ENCODE data around the gene SMARCA2.

The SMARCA2 gene

DNA sequence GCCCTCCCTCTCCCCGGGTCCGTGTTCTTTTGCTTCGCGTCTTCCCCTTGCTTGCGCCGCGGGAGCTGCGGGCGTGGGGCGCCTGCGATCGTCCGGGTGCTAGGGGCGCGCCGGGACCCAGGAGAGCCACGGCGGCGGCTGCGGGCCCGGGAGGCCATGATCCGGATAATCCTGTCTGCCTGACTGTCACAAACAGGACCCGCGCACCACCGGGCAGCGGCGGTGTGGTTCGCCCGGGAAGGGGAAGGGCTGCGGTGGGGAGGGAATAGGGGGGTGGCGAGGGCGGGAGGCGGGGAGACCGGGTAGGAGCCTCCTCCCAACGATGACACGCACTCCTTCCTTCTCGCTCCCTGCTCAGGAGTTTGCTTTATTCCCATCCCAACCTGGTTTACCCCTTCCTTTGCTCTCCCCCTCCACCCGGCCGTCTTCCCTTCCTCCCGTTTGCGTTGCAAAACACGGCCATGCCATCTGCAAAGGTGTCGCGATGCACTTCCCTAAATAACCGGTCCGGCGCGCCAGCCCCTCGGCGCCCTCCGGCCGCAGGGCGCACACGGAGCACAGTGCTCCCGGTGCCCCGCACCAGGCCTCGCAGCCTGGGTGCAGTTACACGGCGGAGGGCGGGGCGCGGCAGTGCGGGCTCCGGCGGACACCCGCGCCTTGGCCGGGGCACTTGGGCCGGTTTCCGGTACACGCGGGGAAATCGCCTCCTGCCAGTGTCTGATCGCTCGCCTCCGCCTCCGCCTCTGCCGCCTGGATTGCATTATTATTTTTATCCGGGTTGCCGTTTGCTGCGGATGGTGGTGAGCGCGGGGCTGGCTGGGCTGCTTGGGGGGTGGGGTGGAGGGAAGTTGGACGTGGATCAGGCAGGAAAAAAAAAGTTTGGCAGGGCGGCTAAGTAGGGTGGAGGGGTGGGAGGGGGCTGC is 1.5 kb downstream of the SMARCA2 start:
- no peak for DNase-seq

DNA sequence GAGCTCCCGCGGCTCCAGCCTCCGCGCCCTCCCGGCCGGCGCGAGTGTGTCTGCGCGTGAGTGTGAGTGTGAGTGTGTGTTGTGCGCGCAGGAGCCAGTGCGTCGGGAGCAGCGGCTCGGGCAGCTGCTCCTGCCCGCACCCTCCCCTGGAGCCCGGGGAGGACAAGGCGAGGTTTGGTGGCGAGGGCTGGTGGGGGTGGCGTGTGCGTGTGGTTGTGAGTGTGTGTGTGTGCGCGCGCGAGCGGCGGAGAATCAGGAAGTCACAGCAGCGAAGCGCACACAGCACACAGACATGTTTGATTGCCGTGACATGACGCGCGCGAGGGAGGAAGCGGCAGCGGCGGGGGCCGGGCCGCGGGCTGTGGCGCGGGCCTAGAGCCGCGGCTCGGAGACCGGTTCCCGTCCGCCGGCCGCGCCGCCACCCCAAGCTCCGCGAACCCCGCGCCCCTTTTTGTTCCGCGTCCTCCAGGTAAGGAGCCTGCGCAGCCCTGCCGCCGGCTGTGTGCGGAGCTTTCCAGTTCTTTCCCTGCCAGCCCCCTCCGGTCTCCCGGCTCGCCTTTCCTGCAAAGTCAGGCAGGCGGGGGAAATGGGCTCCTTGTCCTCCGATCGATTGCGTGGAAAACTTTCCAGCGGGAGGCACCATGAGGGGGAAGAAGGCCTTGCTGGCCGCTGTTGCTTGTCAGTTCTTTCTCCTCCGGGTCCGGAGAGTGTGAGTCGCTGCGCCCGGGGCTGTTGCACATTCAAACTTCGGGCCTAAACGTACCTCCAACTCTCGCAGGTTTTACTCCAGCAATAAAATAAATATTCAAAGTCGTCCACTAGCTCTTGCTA is 2.4 kb downstream of the SMARCA2 start:
- DNase-seq = no peak

DNA sequence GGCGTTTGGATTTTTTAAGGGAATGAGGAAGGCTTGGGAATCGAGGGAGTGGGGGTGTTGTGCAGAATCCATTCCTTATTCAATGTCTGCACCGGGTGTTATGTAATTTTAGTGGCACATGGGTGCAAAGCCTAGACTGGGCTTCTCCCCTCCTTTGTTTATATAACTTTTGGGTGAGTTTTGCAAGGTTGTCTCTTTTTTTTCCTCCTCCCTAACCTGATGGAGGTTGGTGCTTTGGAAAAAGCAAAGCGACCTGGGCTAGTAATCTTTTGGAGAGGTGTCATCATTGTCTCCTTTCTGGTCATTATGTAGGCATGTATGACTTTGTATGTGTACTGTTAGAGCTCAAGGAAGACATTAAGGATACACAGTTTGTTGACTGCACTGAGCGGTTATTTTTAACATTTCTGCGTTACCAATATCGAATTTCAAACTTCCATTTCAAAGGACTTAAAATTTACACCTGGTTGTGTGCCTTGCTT is 3.1 kb downstream of the SMARCA2 start:
- DNase-seq = no peak

DNA sequence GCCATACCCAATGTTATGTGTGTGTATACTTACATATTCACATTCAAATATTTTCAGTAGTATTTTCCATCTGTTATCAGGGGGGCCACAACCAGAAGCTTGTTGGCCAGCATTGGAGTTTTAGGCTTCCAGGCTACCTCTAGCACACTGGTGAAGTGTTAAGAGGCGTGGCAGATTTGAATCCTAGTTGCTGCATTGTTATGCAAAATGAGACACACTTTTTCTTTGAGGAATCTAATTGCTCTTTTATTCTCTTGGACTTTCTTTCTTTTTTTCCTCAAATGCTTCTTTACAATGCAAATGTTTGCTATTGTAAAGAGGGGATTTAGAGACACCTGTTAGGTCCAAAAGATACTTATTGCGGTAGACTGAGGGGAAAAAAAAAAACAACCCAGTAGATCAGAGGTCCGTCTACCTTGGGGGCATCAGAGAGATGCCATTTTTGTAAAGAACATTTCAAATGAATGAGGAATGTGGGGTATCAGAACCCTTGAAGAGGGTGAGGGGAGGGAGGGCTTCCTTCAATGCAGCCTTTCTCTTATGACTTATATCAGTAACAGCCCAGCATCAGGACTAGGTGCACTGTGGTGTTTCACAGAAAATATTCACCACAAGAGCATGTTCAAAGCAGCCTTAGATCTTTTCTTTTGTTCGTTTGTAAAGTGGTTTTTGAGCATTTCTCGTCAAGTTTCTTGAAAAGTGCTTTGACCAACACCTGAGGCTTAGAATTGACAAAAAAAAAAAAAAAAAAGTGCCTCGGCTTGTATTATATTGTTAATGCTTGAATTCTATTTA is 3.8 kb downstream of the SMARCA2 start:
- DNase-seq = no peak

GRCh38 chr9:2019723-2020122 is 4.6 kb downstream of the SMARCA2 start:
- DNase-seq = no peak

GRCh38 chr9:2021731-2022130 is 6.6 kb downstream of the SMARCA2 start:
- DNase-seq = no peak

DNA sequence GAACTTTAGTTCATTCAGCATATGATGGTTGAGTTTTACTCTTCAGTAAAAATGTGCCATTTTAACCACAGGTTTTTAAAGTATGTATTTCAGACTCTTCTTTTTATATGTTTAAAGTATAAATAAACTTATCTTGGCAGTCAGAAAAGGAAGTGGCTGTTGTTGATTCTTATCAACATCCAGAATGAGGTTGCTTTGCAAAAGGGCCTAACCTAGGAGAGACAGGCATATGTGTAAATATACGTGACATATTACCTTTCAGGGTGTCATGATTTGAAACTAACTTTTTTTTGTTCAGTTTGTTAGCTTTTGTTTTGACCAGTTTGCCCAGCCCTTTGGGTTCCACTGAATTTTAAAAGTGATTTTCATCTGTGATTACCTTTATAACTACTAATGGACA is 7.4 kb downstream of the SMARCA2 start:
- no peak for DNase-seq

DNA sequence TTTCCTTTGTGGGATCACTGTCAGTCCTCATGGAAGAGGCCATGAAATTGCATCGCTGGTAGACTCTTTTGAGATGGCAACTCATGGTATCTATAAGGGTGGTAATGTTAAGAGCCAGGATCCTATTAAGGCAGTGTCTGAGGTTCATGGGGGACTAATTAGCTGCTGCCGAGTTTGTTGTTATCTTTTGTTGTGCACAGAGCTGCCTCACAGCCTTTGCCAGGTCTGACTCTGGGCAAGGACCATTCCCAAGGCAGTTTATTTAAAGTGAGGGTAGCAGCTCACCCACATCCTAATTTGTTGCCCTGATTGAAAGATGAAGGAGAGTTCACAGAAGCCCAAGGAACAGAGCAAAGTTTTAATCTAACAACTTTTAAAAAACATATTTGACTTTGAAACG is 7.9 kb downstream of the SMARCA2 start:
- no peak for DNase-seq

DNA sequence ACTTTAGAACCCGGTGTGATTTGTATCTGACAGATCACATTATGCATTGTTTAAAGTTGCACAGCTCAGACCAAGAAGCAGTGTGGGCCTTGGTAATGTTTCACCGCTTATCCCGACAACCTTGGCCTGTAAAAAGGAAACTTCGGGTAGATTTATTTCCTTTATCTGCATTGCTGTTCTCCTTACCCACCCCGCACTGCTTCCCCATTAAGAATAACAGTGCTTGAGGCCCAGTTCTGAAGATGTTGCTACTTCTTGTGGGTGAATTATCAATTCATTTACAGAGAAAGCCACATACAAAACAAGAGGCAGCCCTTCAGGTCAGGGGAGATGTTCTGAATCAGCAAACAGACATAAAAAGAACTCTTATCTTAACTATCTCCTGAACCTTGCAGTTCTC is 8.4 kb downstream of the SMARCA2 start:
- DNase-seq = no peak

GRCh38 chr9:2024888-2025782 is 10.0 kb downstream of the SMARCA2 start:
- DNase-seq = no peak

GRCh38 chr9:2026220-2026997 is 11.3 kb downstream of the SMARCA2 start:
- no peak for DNase-seq

- no peak for DNase-seq
These were observed 12.5 kb downstream of the SMARCA2 start for GRCh38 chr9:2027543-2028160.

DNA sequence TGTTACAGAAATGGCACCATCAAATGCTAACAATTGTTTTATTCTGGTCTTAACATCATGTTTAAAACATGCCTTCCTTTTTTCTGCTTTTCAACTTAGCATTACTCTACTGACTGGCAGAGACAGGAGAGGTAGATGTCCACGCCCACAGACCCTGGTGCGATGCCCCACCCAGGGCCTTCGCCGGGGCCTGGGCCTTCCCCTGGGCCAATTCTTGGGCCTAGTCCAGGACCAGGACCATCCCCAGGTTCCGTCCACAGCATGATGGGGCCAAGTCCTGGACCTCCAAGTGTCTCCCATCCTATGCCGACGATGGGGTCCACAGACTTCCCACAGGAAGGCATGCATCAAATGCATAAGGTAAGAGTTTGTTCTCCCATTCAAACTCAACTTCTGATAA is 13.7 kb downstream of the SMARCA2 start:
- no peak for DNase-seq

DNA sequence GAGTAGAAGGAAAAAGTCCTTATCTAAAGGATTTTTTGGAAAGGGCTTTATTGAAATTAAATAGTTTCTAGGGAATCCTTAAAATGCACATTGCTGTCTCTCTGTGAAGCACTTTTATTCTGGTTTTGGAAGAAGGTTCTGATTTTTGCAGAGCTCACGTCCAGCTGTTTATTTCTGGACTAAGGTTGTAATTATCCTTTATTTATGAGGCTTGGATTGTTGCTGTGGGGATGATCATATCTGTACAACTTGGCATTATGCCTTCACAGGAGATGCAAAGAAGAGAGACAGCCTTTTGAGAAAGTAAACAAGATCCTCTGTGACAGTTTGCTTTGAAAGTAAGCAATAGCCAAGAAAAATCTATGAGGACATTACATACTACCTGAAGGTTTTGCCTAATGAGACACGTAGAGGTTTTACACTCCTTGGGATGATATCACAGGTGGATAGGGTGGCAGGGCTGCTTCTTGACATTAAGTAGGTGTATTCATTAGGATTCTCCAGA is 14.6 kb downstream of the SMARCA2 start:
- no peak for DNase-seq

- DNase-seq = no peak
These were observed 17.1 kb downstream of the SMARCA2 start for GRCh38 chr9:2032234-2032633.

GRCh38 chr9:2036844-2037243 is 21.7 kb downstream of the SMARCA2 start:
- no peak for DNase-seq

GRCh38 chr9:2039294-2040180 is 24.4 kb downstream of the SMARCA2 start:
- no peak for DNase-seq

- no peak for DNase-seq
These were observed 25.7 kb downstream of the SMARCA2 start for GRCh38 chr9:2040828-2041227.

DNA sequence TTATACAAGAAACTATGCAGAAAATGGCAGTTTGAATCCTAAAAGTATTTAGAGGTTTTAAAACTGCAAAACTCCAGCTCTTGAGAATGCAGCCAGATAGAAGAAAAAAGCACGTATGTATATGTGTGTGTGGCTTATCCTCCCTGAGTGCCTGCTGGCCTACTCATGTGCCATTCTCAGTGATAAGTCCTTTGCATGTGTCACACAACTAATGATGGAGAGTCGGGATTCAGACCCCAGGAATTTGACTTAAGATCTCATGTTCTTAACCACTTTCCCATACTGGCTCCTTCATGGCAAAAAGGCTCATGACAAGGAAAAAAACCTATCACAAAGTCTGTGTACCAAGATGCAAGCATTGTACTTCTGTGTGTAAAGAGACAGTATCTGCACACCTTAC is 26.6 kb downstream of the SMARCA2 start:
- no peak for DNase-seq
